ENCODE data around the gene VASH1.
A peak's percentile ranks its signal among the peaks of the same experiment; 100 is the strongest.
"Not testable (repeated sequence)": the region's sequence is repeated elsewhere in the genome, so short reads cannot be mapped to it uniquely, and the experiment has no call there.

The VASH1 gene

GRCh38 chr14:76761136-76761959 lies at the start of gene VASH1:
Gene VASH1 (plus strand): TSS chr14:76761468. CDS start chr14:76762822, 1,354 bp downstream.
- DNase-seq = peak; percentile 70

- DNase-seq = no peak
Observed at GRCh38 chr14:76713121-76713520, 48.1 kb upstream of the VASH1 start.

- no peak for DNase-seq
Observed at GRCh38 chr14:76714470-76714869, 46.8 kb upstream of the VASH1 start.

GRCh38 chr14:76715101-76715500 lies 46.2 kb upstream of the VASH1 start:
- peak; percentile 89 for DNase-seq

GRCh38 chr14:76715511-76716081 lies 45.7 kb upstream of the VASH1 start:
- no peak for DNase-seq

GRCh38 chr14:76716285-76716684 lies 45.0 kb upstream of the VASH1 start:
- no peak for DNase-seq

GRCh38 chr14:76717508-76718290 lies 43.6 kb upstream of the VASH1 start:
- no peak for DNase-seq

- DNase-seq = no peak
Observed at GRCh38 chr14:76718306-76719040, 42.8 kb upstream of the VASH1 start.

- no peak for DNase-seq
Observed at GRCh38 chr14:76719666-76720065, 41.6 kb upstream of the VASH1 start.

- no peak for DNase-seq
Observed at GRCh38 chr14:76720382-76720813, 40.9 kb upstream of the VASH1 start.

- DNase-seq = not testable (repeated sequence)
Observed at GRCh38 chr14:76721506-76721905, 39.8 kb upstream of the VASH1 start.

- no peak for DNase-seq
Observed at GRCh38 chr14:76724651-76725550, 36.4 kb upstream of the VASH1 start.

- DNase-seq = no peak
Observed at GRCh38 chr14:76726551-76726970, 34.7 kb upstream of the VASH1 start.

- DNase-seq = no peak
Observed at GRCh38 chr14:76727384-76727783, 33.9 kb upstream of the VASH1 start.

- DNase-seq = no peak
Observed at GRCh38 chr14:76727901-76728300, 33.4 kb upstream of the VASH1 start.

GRCh38 chr14:76729258-76729657 lies 32.0 kb upstream of the VASH1 start:
- DNase-seq = no peak

GRCh38 chr14:76729953-76730505 lies 31.2 kb upstream of the VASH1 start:
- no peak for DNase-seq

- DNase-seq = not testable (repeated sequence)
Observed at GRCh38 chr14:76734501-76734900, 26.8 kb upstream of the VASH1 start.

- no peak for DNase-seq
Observed at GRCh38 chr14:76736514-76736913, 24.8 kb upstream of the VASH1 start.

GRCh38 chr14:76741074-76741473 lies 20.2 kb upstream of the VASH1 start:
- no peak for DNase-seq

- no peak for DNase-seq
Observed at GRCh38 chr14:76742185-76742584, 19.1 kb upstream of the VASH1 start.
